WTC11 (cell line): ENCODE measurements around the gene STK35. TPM values are rescaled to one million over a fixed set of nuclear protein-coding genes. Genes with fewer than 3 reads are reported as not detected.

Experiments used
- ARID4B ChIP-seq: sonication (generic); formaldehyde crosslinking; IDR thresholded peaks from 2 replicates; pipeline ENCODE4 v1.8.0; 2023; ENCODE audit warnings: missing genetic modification reagents, mild to moderate bottlenecking, borderline replicate concordance
- ATF2 ChIP-seq: sonication (generic); formaldehyde crosslinking; IDR thresholded peaks from 2 replicates; pipeline ENCODE4 v1.8.1; 2022; ENCODE audit warnings: low read depth, missing genetic modification reagents, borderline replicate concordance
- JUN ChIP-seq: sonication (generic); formaldehyde crosslinking; IDR thresholded peaks from 2 replicates; pipeline ENCODE4 v1.8.0; 2023; ENCODE audit warnings: mild to moderate bottlenecking, missing genetic modification reagents
- MYBL2 ChIP-seq: sonication (generic); formaldehyde crosslinking; IDR thresholded peaks from 2 replicates; pipeline ENCODE4 v1.8.1; 2023; ENCODE audit warnings: mild to moderate bottlenecking, moderate library complexity, missing genetic modification reagents
- NFE2L1 ChIP-seq: sonication (generic); formaldehyde crosslinking; IDR thresholded peaks from 2 replicates; pipeline ENCODE4 v1.8.1; 2023; ENCODE audit warnings: missing genetic modification reagents
- NR3C1 ChIP-seq: sonication (generic); formaldehyde crosslinking; conservative IDR thresholded peaks from 2 replicates; pipeline ENCODE4 v1.8.1; 2023; ENCODE audit warnings: low read depth, mild to moderate bottlenecking, missing genetic modification reagents
- OVOL2 ChIP-seq: fragments of 250-450 bp; sonication (Bioruptor Pico); IDR thresholded peaks from 2 replicates; pipeline ENCODE4 v1.9.0; 2021; ENCODE audit warnings: mild to moderate bottlenecking, borderline replicate concordance
- SMAD4 ChIP-seq: sonication (generic); formaldehyde crosslinking; IDR thresholded peaks from 2 replicates; pipeline ENCODE4 v1.8.0; 2022; ENCODE audit warnings: mild to moderate bottlenecking, missing genetic modification reagents
- TEAD1 ChIP-seq: sonication (generic); formaldehyde crosslinking; IDR thresholded peaks from 2 replicates; pipeline ENCODE4 v1.8.0; 2022; ENCODE audit warnings: mild to moderate bottlenecking, missing genetic modification reagents
- ZBTB21 ChIP-seq: sonication (generic); formaldehyde crosslinking; IDR thresholded peaks from 2 replicates; pipeline ENCODE4 v1.8.1; 2023; ENCODE audit warnings: mild to moderate bottlenecking, missing genetic modification reagents, borderline replicate concordance
- ZNF121 ChIP-seq: sonication (generic); formaldehyde crosslinking; IDR thresholded peaks from 2 replicates; pipeline ENCODE4 v1.8.0; 2023; ENCODE audit warnings: missing genetic modification reagents
- ZNF232 ChIP-seq: sonication (generic); formaldehyde crosslinking; IDR thresholded peaks from 2 replicates; pipeline ENCODE4 v1.8.0; 2022; ENCODE audit warnings: mild to moderate bottlenecking, missing genetic modification reagents
- ZNF416 ChIP-seq: fragments of 250-450 bp; sonication (Bioruptor Pico); IDR thresholded peaks from 2 replicates; pipeline ENCODE4 v1.9.0; 2021; ENCODE audit warnings: mild to moderate bottlenecking, inconsistent platforms
- ZNF671 ChIP-seq: fragments of 250-450 bp; sonication (Bioruptor Pico); IDR thresholded peaks from 2 replicates; pipeline ENCODE4 v1.8.0; 2021; ENCODE audit warnings: mild to moderate bottlenecking
- total RNA-seq: library from RNA; stranded (reverse); gene quantifications from 3 replicates; pipeline ENCODE4 v1.2.3, GENCODE V29; 2021
- TF ChIP-seq, protein P1 (sequence below): fragments of 250-450 bp; sonication (Bioruptor Pico); IDR thresholded peaks from 2 replicates; pipeline ENCODE4 v1.9.0; 2021; ENCODE audit warnings: mild to moderate bottlenecking
- TF ChIP-seq, protein P2 (sequence below): sonication (generic); formaldehyde crosslinking; IDR thresholded peaks from 2 replicates; pipeline ENCODE4 v1.8.0; 2022; ENCODE audit warnings: mild to moderate bottlenecking, missing genetic modification reagents
- TF ChIP-seq, protein P3 (sequence below): fragments of 200-600 bp; IDR thresholded peaks from 2 replicates; pipeline ENCODE4 v1.8.0; 2022; ENCODE audit warnings: antibody characterized with exemption
- TF ChIP-seq, protein P4 (sequence below): sonication (generic); formaldehyde crosslinking; IDR thresholded peaks from 2 replicates; pipeline ENCODE4 v1.8.1; 2022; ENCODE audit warnings: mild to moderate bottlenecking, moderate library complexity, missing genetic modification reagents
- TF ChIP-seq, protein P5 (sequence below): fragments of 250-450 bp; sonication (Bioruptor Pico); IDR thresholded peaks from 2 replicates; pipeline ENCODE4 v1.9.0; 2021; ENCODE audit warnings: mild to moderate bottlenecking, borderline replicate concordance
- TF ChIP-seq, protein P6 (sequence below): sonication (generic); formaldehyde crosslinking; IDR thresholded peaks from 2 replicates; pipeline ENCODE4 v1.8.1; 2023; ENCODE audit warnings: mild to moderate bottlenecking, missing genetic modification reagents, moderate library complexity
- TF ChIP-seq, protein P7 (sequence below): sonication (generic); formaldehyde crosslinking; IDR thresholded peaks from 2 replicates; pipeline ENCODE4 v1.8.0; 2023; ENCODE audit warnings: mild to moderate bottlenecking, missing genetic modification reagents

STK35 gene
- total RNA-seq, 1 experiment from 2014 or later, result 37.2 TPM

DNA sequence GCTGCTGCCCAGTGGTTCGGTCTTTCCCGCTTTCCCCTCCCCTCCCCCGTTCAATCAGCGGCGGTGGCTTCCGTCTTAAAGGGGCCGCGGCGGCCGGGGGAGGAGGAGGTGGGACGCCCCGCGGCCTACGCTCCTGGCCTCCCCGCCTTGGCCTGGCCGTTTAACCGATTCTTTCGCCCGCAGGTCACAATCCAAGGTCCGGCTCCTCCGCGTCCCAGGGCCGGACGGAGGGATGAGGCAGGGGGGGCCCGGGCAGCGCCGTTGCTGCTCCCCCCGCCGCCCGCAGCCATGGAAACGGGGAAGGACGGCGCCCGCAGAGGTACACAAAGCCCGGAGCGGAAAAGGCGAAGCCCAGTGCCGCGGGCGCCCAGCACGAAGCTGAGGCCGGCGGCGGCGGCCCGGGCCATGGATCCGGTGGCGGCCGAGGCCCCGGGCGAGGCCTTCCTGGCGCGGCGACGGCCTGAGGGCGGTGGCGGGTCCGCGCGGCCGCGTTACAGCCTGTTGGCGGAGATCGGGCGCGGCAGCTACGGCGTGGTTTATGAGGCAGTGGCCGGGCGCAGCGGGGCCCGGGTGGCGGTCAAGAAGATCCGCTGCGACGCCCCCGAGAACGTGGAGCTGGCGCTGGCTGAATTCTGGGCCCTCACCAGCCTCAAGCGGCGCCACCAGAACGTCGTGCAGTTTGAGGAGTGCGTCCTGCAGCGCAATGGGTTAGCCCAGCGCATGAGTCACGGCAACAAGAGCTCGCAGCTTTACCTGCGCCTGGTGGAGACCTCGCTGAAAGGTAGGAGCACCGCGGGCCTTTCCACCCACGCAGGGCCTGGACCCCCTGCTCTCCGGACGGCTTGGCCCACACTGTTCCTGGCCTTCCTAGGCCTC lies 1.2 kb downstream of the STK35 start (continued):
- TF ChIP-seq, protein P1, sequence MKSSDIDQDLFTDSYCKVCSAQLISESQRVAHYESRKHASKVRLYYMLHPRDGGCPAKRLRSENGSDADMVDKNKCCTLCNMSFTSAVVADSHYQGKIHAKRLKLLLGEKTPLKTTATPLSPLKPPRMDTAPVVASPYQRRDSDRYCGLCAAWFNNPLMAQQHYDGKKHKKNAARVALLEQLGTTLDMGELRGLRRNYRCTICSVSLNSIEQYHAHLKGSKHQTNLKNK (CRISPR knock-in tag), result peak; percentile 84; the same call in 1 of the 2 replicates
- TF ChIP-seq, protein P2, sequence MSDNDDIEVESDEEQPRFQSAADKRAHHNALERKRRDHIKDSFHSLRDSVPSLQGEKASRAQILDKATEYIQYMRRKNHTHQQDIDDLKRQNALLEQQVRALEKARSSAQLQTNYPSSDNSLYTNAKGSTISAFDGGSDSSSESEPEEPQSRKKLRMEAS (CRISPR knock-in tag), result no peak
- TF ChIP-seq OVOL2, result peak; percentile 64; the same call in 1 of the 2 replicates
- TF ChIP-seq NR3C1 (CRISPR knock-in tag), result peak; percentile 28; the same call in 1 of the 2 replicates
- no peak for TF ChIP-seq ZNF671 (CRISPR knock-in tag)
- TF ChIP-seq, protein P3, sequence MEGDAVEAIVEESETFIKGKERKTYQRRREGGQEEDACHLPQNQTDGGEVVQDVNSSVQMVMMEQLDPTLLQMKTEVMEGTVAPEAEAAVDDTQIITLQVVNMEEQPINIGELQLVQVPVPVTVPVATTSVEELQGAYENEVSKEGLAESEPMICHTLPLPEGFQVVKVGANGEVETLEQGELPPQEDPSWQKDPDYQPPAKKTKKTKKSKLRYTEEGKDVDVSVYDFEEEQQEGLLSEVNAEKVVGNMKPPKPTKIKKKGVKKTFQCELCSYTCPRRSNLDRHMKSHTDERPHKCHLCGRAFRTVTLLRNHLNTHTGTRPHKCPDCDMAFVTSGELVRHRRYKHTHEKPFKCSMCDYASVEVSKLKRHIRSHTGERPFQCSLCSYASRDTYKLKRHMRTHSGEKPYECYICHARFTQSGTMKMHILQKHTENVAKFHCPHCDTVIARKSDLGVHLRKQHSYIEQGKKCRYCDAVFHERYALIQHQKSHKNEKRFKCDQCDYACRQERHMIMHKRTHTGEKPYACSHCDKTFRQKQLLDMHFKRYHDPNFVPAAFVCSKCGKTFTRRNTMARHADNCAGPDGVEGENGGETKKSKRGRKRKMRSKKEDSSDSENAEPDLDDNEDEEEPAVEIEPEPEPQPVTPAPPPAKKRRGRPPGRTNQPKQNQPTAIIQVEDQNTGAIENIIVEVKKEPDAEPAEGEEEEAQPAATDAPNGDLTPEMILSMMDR, result no peak
- TF ChIP-seq JUN, result no peak
- no peak for TF ChIP-seq MYBL2
- TF ChIP-seq, protein P4, sequence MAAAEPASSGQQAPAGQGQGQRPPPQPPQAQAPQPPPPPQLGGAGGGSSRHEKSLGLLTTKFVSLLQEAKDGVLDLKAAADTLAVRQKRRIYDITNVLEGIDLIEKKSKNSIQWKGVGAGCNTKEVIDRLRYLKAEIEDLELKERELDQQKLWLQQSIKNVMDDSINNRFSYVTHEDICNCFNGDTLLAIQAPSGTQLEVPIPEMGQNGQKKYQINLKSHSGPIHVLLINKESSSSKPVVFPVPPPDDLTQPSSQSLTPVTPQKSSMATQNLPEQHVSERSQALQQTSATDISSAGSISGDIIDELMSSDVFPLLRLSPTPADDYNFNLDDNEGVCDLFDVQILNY, result no peak
- peak; percentile 68; the same call in 1 of the 2 replicates for TF ChIP-seq ARID4B (CRISPR knock-in tag)
- no peak for TF ChIP-seq ATF2
- no peak for TF ChIP-seq NFE2L1
- TF ChIP-seq, protein P5, sequence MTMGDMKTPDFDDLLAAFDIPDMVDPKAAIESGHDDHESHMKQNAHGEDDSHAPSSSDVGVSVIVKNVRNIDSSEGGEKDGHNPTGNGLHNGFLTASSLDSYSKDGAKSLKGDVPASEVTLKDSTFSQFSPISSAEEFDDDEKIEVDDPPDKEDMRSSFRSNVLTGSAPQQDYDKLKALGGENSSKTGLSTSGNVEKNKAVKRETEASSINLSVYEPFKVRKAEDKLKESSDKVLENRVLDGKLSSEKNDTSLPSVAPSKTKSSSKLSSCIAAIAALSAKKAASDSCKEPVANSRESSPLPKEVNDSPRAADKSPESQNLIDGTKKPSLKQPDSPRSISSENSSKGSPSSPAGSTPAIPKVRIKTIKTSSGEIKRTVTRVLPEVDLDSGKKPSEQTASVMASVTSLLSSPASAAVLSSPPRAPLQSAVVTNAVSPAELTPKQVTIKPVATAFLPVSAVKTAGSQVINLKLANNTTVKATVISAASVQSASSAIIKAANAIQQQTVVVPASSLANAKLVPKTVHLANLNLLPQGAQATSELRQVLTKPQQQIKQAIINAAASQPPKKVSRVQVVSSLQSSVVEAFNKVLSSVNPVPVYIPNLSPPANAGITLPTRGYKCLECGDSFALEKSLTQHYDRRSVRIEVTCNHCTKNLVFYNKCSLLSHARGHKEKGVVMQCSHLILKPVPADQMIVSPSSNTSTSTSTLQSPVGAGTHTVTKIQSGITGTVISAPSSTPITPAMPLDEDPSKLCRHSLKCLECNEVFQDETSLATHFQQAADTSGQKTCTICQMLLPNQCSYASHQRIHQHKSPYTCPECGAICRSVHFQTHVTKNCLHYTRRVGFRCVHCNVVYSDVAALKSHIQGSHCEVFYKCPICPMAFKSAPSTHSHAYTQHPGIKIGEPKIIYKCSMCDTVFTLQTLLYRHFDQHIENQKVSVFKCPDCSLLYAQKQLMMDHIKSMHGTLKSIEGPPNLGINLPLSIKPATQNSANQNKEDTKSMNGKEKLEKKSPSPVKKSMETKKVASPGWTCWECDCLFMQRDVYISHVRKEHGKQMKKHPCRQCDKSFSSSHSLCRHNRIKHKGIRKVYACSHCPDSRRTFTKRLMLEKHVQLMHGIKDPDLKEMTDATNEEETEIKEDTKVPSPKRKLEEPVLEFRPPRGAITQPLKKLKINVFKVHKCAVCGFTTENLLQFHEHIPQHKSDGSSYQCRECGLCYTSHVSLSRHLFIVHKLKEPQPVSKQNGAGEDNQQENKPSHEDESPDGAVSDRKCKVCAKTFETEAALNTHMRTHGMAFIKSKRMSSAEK (CRISPR knock-in tag), result no peak
- TF ChIP-seq, protein P6, sequence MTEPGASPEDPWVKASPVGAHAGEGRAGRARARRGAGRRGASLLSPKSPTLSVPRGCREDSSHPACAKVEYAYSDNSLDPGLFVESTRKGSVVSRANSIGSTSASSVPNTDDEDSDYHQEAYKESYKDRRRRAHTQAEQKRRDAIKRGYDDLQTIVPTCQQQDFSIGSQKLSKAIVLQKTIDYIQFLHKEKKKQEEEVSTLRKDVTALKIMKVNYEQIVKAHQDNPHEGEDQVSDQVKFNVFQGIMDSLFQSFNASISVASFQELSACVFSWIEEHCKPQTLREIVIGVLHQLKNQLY (CRISPR knock-in tag), result no peak
- TF ChIP-seq ZNF232, result no peak
- TF ChIP-seq TEAD1 (CRISPR knock-in tag), result no peak; the same call in 1 of the 2 replicates
- TF ChIP-seq ZBTB21 (CRISPR knock-in tag), result 0 out of 2 replicates have a peak, but pooled peaks have one; percentile 45
- TF ChIP-seq SMAD4 (CRISPR knock-in tag), result no peak
- TF ChIP-seq ZNF416 (CRISPR knock-in tag), result no peak
- TF ChIP-seq, protein P7, sequence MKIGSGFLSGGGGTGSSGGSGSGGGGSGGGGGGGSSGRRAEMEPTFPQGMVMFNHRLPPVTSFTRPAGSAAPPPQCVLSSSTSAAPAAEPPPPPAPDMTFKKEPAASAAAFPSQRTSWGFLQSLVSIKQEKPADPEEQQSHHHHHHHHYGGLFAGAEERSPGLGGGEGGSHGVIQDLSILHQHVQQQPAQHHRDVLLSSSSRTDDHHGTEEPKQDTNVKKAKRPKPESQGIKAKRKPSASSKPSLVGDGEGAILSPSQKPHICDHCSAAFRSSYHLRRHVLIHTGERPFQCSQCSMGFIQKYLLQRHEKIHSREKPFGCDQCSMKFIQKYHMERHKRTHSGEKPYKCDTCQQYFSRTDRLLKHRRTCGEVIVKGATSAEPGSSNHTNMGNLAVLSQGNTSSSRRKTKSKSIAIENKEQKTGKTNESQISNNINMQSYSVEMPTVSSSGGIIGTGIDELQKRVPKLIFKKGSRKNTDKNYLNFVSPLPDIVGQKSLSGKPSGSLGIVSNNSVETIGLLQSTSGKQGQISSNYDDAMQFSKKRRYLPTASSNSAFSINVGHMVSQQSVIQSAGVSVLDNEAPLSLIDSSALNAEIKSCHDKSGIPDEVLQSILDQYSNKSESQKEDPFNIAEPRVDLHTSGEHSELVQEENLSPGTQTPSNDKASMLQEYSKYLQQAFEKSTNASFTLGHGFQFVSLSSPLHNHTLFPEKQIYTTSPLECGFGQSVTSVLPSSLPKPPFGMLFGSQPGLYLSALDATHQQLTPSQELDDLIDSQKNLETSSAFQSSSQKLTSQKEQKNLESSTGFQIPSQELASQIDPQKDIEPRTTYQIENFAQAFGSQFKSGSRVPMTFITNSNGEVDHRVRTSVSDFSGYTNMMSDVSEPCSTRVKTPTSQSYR, result no peak
- no peak for TF ChIP-seq ZNF121 (CRISPR knock-in tag)
